Sigmoid colon (tissue), 7 donors: ENCODE results near the gene SYNPO2. TPM values are rescaled to one million over a fixed set of nuclear protein-coding genes. Genes with fewer than 3 reads are reported as not detected.
"Not testable (repeated sequence)": the region's sequence is repeated elsewhere in the genome, so short reads cannot be mapped to it uniquely, and the experiment has no call there.

ENCODE experiments used
- DNase-seq: peaks from one replicate; pipeline ENCODE4 v3.0.0-alpha.2; 2019
- H3K27ac ChIP-seq, 4 donors: fragments of 200-600 bp; sonication (generic); one replicate each; pipeline ENCODE4 v1.5.1; 2016 to 2019; ENCODE audit warnings: mild to moderate bottlenecking in 1 of 4
- H3K27me3 ChIP-seq, 3 donors: fragments of 200-600 bp; sonication (generic); one replicate each; pipeline ENCODE4 v1.5.1; 2019; ENCODE audit warnings: mild to moderate bottlenecking in 1 of 3
- H3K36me3 ChIP-seq, 4 donors: fragments of 200-600 bp; sonication (generic); one replicate each; pipeline ENCODE4 v1.5.1; 2016 to 2019
- H3K4me1 ChIP-seq, 4 donors: fragments of 200-600 bp; sonication (generic); one replicate each; pipeline ENCODE4 v1.5.1; 2017 to 2019
- H3K4me3 ChIP-seq, 4 donors: fragments of 200-600 bp; sonication (generic); one replicate each; pipeline ENCODE4 v1.5.1; 2017 to 2019; ENCODE audit warnings: mild to moderate bottlenecking in 2 of 4, moderate library complexity in 1 of 4
- H3K9me3 ChIP-seq, 4 donors: fragments of 200-600 bp in 3 of 4; sonication (generic) in 3 of 4; one replicate each; pipeline versions ENCODE4 v1.5.1 to v1.6.1; 2013 to 2019
- EP300 ChIP-seq, 4 donors: sonication (generic); formaldehyde crosslinking; IDR thresholded peaks; one replicate each; pipeline ENCODE4 v1.6.1; 2017; ENCODE audit warnings: antibody characterized with exemption in 4 of 4
- POLR2A ChIP-seq, 2 donors: fragments of 450-650 bp; IDR thresholded peaks; one replicate each; pipeline ENCODE4 v1.6.1; 2016; ENCODE audit warnings: antibody characterized with exemption in 2 of 2, mild to moderate bottlenecking in 2 of 2, moderate library complexity in 2 of 2
- POLR2AphosphoS5 ChIP-seq, 4 donors: sonication (generic); formaldehyde crosslinking; IDR thresholded peaks; one replicate each; pipeline ENCODE4 v1.6.1; 2017; ENCODE audit warnings: antibody characterized with exemption in 4 of 4
- WGBS, 2 donors: extraction: QIAGEN DNeasy Blood & Tissue Kit; methylation state at CpG; one replicate each; pipeline ENCODE4 v1.1.7; 2013; 5-methylcytosine and 5-hydroxymethylcytosine counted together
- intact Hi-C: fragments of 100-400 bp; cut with DNase I; formaldehyde crosslinking; loops from one replicate; pipeline ENCODE4 v1.15.1; 2023
- polyA plus RNA-seq, 3 donors: library from polyadenylated mRNA; stranded (reverse); fragments of 200-250 nt; gene quantifications; one replicate each; pipeline ENCODE4 v1.2.3, GENCODE V29; 2013
- total RNA-seq, 4 donors: library from RNA; depleted of rRNA; stranded (reverse); fragments of >200 nt; gene quantifications; one replicate each; pipeline ENCODE4 v1.1.0, GENCODE V29; 2016
- TF ChIP-seq, protein P1 (sequence below), 4 experiments: fragments of 450-650 bp in 3 of 4; fragments of 200-600 bp in 1 of 4; IDR thresholded peaks; one replicate each; pipeline ENCODE4 v1.5.1; 2016 to 2019; ENCODE audit warnings: antibody characterized with exemption in 4 of 4, mild to moderate bottlenecking in 3 of 4, moderate library complexity in 2 of 4
- donor health status: healthy with polysubstance abuse.
- donor health status: Bipolar disorder and iron deficiency.
- donor health status: healthy.

SYNPO2 gene
- total and polyA plus RNA-seq, 7 donors = 2.1 to 1,591 (median 611) TPM

DNA sequence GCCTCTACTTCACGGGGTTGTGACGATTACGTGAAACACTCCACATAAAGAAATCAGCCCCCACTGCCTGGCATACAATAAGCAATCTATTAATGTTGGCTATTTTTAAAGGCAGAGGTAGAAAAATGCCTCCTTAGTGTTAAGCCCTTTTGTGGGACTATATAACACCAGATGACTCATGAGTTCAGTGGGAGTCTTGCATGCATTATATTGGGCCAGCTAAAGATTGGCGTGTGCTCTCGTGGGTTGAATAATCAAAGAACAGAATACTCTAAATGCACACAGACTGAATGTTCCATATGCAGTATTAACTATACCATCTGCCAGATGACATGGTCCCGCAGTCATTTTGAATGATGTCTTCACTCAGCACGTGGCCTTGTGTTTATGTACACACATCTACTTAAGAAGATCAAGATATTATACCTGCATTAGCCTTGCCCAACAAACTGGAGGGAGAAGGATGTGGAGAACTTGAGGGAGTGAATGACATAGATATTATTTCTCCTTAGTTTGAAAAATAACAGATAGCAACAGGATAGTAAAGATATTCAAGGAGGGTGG is 162.0 kb downstream of the SYNPO2 start:
- H3K27me3 ChIP-seq = no peaks in the 10 kb centered on the region
- intact Hi-C loops = no loop called here
- peaks cover 0 to 35% (median 23%) of the 10 kb centered on the region in 4 donors for H3K4me1 ChIP-seq
- H3K4me3 ChIP-seq = no peak overlapping the region
- DNase-seq = no peak
- no peaks in the 10 kb centered on the region for H3K9me3 ChIP-seq
- TF ChIP-seq POLR2AphosphoS5 (IDR thresholded peaks at IDR 0.05) (peak in 1 of 4 donors; percentile 43), POLR2A (IDR thresholded peaks at IDR 0.05) (no peak)
- 89 to 93% methylated on average over 7 of the region's 7 CpGs for WGBS, 2 donors
- no peaks in the 10 kb centered on the region for H3K36me3 ChIP-seq
- H3K27ac ChIP-seq = peak overlapping the region in 1 of 4 donors; percentile 24

DNA sequence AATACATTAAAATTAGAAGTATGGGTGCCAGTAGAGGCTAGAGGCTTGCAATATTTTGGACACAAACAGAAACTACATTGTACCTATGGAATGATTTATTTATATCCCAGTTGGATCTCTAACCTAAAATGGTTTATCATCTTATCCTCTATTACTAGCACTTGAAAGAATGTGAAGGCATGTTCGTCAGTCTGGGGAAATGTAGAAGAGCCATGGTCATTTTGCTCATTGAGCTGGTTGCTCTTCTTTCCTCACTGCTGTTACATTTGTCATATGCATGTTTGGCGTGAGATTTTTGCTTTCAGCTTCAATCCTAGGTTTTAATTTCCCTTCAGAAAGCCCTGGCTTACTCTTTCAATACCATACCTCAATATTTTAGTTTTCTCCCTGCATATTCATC is 164.6 kb downstream of the SYNPO2 start:
- Histone ChIP-seq H3K27me3 (no peaks in the 10 kb centered on the region), H3K4me3 (no peak overlapping the region), H3K9me3 (no peaks in the 10 kb centered on the region), H3K27ac (peak overlapping the region in 1 of 4 donors; percentile 35), H3K36me3 (peaks cover 0 to 10% (median 8%) of the 10 kb centered on the region in 4 donors), H3K4me1 (peaks cover 0 to 14% (median 4%) of the 10 kb centered on the region in 4 donors)
- TF ChIP-seq POLR2AphosphoS5 (IDR thresholded peaks at IDR 0.05) = peak in 1 of 4 donors; percentile 21
- no peak for TF ChIP-seq POLR2A (IDR thresholded peaks at IDR 0.05)
- no peak for TF ChIP-seq EP300 (IDR thresholded peaks at IDR 0.05)
- TF ChIP-seq, protein P1, sequence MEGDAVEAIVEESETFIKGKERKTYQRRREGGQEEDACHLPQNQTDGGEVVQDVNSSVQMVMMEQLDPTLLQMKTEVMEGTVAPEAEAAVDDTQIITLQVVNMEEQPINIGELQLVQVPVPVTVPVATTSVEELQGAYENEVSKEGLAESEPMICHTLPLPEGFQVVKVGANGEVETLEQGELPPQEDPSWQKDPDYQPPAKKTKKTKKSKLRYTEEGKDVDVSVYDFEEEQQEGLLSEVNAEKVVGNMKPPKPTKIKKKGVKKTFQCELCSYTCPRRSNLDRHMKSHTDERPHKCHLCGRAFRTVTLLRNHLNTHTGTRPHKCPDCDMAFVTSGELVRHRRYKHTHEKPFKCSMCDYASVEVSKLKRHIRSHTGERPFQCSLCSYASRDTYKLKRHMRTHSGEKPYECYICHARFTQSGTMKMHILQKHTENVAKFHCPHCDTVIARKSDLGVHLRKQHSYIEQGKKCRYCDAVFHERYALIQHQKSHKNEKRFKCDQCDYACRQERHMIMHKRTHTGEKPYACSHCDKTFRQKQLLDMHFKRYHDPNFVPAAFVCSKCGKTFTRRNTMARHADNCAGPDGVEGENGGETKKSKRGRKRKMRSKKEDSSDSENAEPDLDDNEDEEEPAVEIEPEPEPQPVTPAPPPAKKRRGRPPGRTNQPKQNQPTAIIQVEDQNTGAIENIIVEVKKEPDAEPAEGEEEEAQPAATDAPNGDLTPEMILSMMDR (IDR thresholded peaks at IDR 0.05) = no peak
- intact Hi-C loops = no loop called here
- 93 to 94% methylated on average over 2 of the region's 2 CpGs for WGBS, 2 donors
- no peak for DNase-seq

DNA sequence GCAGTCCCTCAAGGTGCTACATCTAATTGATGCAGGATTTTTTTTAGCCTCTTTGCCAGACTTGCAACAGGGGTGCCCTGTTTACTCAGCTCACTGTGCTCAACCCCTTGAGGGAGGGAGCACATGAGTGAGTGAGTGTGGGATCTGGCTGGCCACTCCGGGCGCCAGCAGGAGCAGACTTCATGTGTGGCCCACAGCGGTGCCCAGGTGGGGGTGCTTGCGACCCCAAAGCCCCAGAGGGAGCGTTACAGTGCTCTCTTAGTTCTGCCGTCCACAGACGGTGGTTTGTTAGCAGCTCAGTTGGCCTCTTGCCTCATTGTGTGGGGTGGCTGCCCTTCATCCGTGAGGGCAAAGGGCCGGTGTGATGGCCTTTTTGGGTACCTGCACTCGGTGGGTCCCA is 165.3 kb downstream of the SYNPO2 start:
- peaks cover 0 to 12% (median 8%) of the 10 kb centered on the region in 4 donors for H3K36me3 ChIP-seq
- WGBS, 2 donors = 92 to 94% methylated on average over 10 of the region's 10 CpGs
- TF ChIP-seq EP300 (IDR thresholded peaks at IDR 0.05) (no peak), POLR2A (IDR thresholded peaks at IDR 0.05) (no peak), POLR2AphosphoS5 (IDR thresholded peaks at IDR 0.05) (peak in 1 of 4 donors; percentile 13)
- TF ChIP-seq, protein P1 (IDR thresholded peaks at IDR 0.05) = no peak
- intact Hi-C loops = no loop called here
- H3K9me3 ChIP-seq = no peaks in the 10 kb centered on the region
- H3K4me1 ChIP-seq = peaks cover 0 to 7% (median 3%) of the 10 kb centered on the region in 4 donors
- peak overlapping the region in 1 of 4 donors; percentile 47 for H3K27ac ChIP-seq
- H3K27me3 ChIP-seq = no peaks in the 10 kb centered on the region
- no peak overlapping the region for H3K4me3 ChIP-seq
- no peak for DNase-seq

DNA sequence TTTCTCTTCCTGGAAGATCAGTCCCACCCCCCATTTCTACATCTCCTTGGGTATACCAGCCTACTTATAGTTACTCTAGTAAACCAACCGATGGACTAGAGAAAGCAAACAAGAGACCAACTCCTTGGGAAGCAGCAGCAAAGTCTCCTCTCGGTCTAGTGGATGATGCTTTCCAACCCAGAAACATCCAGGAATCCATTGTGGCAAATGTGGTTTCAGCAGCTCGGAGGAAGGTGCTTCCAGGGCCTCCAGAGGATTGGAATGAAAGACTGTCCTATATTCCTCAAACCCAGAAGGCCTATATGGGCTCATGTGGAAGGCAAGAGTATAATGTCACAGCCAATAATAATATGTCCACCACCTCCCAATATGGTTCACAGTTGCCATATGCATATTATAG is 168.8 kb downstream of the SYNPO2 start:
- no peak for TF ChIP-seq POLR2AphosphoS5 (IDR thresholded peaks at IDR 0.05)
- no peak for TF ChIP-seq EP300 (IDR thresholded peaks at IDR 0.05)
- H3K27ac ChIP-seq = no peak overlapping the region
- intact Hi-C loops = no loop called here

DNA sequence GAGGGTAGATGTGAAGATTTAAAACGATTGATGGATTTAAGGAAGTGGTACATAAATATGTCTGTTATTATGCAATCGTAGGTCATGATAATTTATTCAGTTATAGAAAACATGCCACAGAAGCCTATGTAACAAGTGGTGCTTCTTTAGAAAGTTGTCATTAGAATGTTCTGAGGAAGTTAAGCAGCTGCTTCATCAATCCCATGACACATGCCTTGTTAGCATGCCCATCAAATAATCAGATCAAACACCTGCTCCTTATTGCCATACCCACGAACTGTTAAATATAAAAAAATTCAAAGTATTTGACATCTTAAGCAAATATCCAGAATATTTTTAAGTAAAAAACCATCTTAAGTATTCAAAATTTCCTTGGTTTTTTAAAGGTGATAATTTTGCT is 170.6 kb downstream of the SYNPO2 start:
- intact Hi-C loops = no loop called here
- Histone ChIP-seq H3K27me3 (no peaks in the 10 kb centered on the region), H3K36me3 (peaks cover 0 to 27% (median 8%) of the 10 kb centered on the region in 4 donors), H3K9me3 (no peaks in the 10 kb centered on the region), H3K4me3 (no peak overlapping the region), H3K27ac (no peak overlapping the region), H3K4me1 (no peaks in the 10 kb centered on the region)
- TF ChIP-seq, protein P1 (IDR thresholded peaks at IDR 0.05) = no peak
- TF ChIP-seq POLR2AphosphoS5 (IDR thresholded peaks at IDR 0.05) (peak in 1 of 4 donors; percentile 36), EP300 (IDR thresholded peaks at IDR 0.05) (no peak)
- 65 to 68% methylated on average over 3 of the region's 3 CpGs for WGBS, 2 donors
- DNase-seq = no peak

More for the DNA sequence above, 168.8 kb downstream of the SYNPO2 start:
- DNase-seq = no peak
- 88 to 95% methylated on average over 3 of the region's 3 CpGs for WGBS, 2 donors
- peaks cover 0 to 2% (median 0%) of the 10 kb centered on the region in 4 donors for H3K4me1 ChIP-seq
- H3K9me3 ChIP-seq = no peaks in the 10 kb centered on the region
- peaks cover 0 to 27% (median 8%) of the 10 kb centered on the region in 4 donors for H3K36me3 ChIP-seq
- no peak overlapping the region for H3K4me3 ChIP-seq
- no peaks in the 10 kb centered on the region for H3K27me3 ChIP-seq

DNA sequence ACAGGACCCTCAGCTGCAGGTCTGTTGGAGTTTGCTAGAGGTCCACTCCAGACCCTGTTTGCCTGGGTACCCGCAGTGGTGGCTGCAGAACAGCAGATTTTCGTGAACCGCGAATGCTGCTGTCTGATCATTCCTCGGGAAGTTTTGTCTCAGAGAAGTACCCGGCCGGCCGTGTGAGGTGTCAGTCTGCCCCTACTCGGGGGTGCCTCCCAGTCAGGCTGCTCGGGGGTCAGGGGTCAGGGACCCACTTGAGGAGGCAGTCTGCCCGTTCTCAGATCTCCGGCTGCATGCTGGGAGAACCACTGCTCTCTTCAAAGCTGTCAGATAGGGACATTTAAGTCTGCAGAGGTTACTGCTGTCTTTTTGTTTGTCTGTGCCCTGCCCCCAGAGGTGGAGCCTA is 178.5 kb downstream of the SYNPO2 start:
- peaks cover 0 to 16% (median 15%) of the 10 kb centered on the region in 4 donors for H3K4me1 ChIP-seq
- H3K4me3 ChIP-seq, intact Hi-C loops, H3K36me3 ChIP-seq, DNase-seq, H3K27ac ChIP-seq, H3K27me3 ChIP-seq, H3K9me3 ChIP-seq: not testable (repeated sequence)
- WGBS, 2 donors = 69 to 76% methylated on average over 5 to 12 of the region's 12 CpGs

DNA sequence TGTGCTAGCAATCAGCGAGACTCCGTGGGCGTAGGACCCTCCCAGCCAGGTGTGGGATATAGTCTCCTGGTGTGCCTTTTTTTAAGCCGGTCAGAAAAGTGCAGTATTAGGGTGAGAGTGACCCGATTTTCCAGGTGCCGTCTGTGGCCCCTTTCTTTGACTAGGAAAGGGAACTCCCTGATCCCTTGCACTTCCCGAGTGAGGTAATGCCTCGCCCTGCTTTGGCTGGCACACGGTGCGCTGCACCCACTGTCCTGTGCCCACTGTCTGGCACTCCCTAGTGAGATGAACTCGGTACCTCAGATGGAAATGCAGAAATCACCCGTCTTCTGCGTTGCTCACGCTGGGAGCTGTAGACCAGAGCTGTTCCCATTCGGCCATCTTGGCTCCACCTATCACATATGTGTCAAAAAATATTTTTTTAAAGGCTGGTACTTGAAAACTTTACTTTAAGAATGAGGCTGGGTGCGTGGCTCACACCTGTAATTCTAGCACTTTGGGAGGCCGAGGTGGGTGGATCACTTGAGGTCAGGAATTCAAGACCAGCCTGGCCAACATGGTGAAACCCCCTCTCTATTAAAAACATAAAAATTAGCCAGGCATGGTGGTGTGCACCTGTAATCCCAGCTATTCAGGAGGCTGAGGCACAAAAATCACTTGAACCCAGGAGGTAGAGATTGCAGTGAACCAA is 179.2 kb downstream of the SYNPO2 start:
- H3K4me3 ChIP-seq, H3K36me3 ChIP-seq, DNase-seq, H3K9me3 ChIP-seq, H3K27me3 ChIP-seq, intact Hi-C loops: not testable (repeated sequence)
- Histone ChIP-seq H3K4me1 (peaks cover 0 to 16% (median 15%) of the 10 kb centered on the region in 4 donors), H3K27ac (peak overlapping the region in 3 of 4 donors; percentile 46 to 67 (median 53))
- 53 to 71% methylated on average over 17 of the region's 17 CpGs for WGBS, 2 donors
